Measurements from ENCODE around the gene CCIN.
A peak's percentile ranks its signal among the peaks of the same experiment; 100 is the strongest.

CCIN gene

GRCh38 chr9:36165826-36166167 is 3.4 kb upstream of the CCIN start:
- Mint-ChIP-seq H3K36me3 (ENCODE audit: low read depth) (peaks cover 8% of the 10 kb centered on the region), H3K4me3 (no peak overlapping the region), H3K4me1 (peaks cover 61% of the 10 kb centered on the region), H3K9me3 (no peaks in the 10 kb centered on the region), H3K27me3 (ENCODE audit: low read depth, poor library complexity) (peaks cover 4% of the 10 kb centered on the region), H3K27ac (no peak overlapping the region)
- DNase-seq, result no peak
- TF ChIP-seq, protein P1, sequence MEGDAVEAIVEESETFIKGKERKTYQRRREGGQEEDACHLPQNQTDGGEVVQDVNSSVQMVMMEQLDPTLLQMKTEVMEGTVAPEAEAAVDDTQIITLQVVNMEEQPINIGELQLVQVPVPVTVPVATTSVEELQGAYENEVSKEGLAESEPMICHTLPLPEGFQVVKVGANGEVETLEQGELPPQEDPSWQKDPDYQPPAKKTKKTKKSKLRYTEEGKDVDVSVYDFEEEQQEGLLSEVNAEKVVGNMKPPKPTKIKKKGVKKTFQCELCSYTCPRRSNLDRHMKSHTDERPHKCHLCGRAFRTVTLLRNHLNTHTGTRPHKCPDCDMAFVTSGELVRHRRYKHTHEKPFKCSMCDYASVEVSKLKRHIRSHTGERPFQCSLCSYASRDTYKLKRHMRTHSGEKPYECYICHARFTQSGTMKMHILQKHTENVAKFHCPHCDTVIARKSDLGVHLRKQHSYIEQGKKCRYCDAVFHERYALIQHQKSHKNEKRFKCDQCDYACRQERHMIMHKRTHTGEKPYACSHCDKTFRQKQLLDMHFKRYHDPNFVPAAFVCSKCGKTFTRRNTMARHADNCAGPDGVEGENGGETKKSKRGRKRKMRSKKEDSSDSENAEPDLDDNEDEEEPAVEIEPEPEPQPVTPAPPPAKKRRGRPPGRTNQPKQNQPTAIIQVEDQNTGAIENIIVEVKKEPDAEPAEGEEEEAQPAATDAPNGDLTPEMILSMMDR (IDR thresholded peaks at IDR 0.05), result no peak

DNA sequence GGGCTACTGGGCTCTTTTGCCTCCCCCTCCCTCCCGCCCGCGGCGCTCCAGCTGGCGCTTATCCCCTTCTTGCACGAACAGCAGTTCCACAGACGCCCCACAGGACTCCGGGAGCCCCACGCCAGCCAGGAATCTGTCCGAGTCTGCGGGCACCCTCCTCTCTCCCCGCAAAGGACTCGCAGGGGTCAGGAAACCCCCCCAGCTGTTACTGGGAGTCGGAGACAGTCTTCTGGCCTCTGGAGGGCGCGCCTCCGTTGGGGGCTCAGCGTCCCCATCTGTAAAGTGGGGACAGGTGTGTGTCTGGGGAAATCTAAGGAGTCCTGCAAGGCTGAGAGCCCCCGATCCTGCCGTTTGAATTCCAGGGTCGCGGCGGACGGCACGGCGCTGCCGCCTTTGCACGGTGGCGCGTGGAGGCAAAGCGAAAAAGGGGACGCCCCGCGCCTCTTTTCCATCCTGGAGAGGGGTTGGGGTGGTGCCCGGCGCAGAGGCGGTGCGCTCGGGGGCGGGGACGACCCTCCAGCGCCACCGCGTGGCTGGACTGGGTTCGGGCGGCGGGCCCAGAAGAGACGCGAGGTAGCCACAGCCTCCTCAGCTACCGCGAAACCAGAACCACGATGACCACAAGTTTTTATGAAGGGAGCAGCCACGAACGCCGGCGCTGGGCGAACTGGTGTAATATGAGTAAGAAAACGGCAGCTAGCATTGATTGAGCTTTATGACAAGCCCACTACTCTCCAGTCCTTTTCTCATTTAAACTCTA is 2.8 kb upstream of the CCIN start:
- H3K9me3 Mint-ChIP-seq, result no peaks in the 10 kb centered on the region

DNA sequence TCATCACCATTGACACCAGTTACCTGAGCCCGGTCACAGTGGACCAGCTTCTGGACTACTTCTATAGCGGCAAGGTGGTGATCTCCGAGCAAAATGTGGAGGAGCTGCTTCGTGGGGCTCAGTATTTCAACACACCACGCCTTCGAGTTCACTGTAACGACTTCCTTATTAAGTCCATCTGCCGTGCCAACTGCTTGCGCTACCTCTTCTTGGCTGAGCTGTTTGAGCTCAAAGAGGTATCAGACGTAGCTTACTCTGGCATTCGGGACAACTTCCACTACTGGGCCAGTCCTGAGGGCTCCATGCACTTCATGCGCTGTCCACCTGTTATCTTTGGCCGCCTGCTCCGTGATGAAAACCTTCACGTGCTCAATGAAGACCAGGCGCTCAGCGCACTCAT is 520 bp downstream of the CCIN start:
- DNase-seq, result no peak
- H3K36me3 Mint-ChIP-seq (ENCODE audit: low read depth), result no peaks in the 10 kb centered on the region
- H3K4me3 Mint-ChIP-seq, result no peak overlapping the region
- H3K4me1 Mint-ChIP-seq, result peaks cover 32% of the 10 kb centered on the region
- no peak overlapping the region for H3K27ac Mint-ChIP-seq
- TF ChIP-seq, protein P1 (IDR thresholded peaks at IDR 0.05), result no peak
- no peaks in the 10 kb centered on the region for H3K9me3 Mint-ChIP-seq
- no peaks in the 10 kb centered on the region for H3K27me3 Mint-ChIP-seq (ENCODE audit: low read depth, poor library complexity)

More for the DNA sequence above, 2.8 kb upstream of the CCIN start:
- no peak overlapping the region for H3K27ac Mint-ChIP-seq
- H3K36me3 Mint-ChIP-seq (ENCODE audit: low read depth), result peaks cover 4% of the 10 kb centered on the region
- DNase-seq, result peak; percentile 89
- TF ChIP-seq, protein P1 (IDR thresholded peaks at IDR 0.05), result peak; percentile 93
- H3K4me3 Mint-ChIP-seq, result peak overlapping the region; percentile 48
- peaks cover 55% of the 10 kb centered on the region for H3K4me1 Mint-ChIP-seq
- peaks cover 4% of the 10 kb centered on the region for H3K27me3 Mint-ChIP-seq (ENCODE audit: low read depth, poor library complexity)

DNA sequence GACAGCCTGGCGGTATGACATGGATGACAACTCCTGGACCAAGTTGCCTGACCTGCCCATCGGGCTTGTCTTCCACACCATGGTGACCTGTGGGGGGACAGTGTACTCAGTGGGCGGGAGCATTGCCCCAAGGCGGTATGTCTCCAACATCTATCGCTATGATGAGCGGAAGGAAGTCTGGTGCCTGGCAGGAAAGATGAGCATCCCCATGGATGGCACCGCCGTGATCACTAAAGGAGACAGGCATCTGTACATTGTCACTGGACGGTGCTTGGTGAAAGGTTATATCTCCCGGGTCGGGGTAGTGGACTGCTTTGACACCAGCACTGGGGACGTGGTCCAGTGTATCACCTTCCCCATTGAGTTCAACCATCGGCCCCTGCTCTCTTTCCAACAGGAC is 1.3 kb downstream of the CCIN start:
- Mint-ChIP-seq H3K27me3 (ENCODE audit: low read depth, poor library complexity) (no peaks in the 10 kb centered on the region), H3K27ac (no peak overlapping the region), H3K36me3 (ENCODE audit: low read depth) (no peaks in the 10 kb centered on the region), H3K4me3 (no peak overlapping the region), H3K9me3 (no peaks in the 10 kb centered on the region), H3K4me1 (peaks cover 31% of the 10 kb centered on the region)
- TF ChIP-seq, protein P1 (IDR thresholded peaks at IDR 0.05), result no peak
- DNase-seq, result no peak

- peaks cover 29% of the 10 kb centered on the region for H3K4me1 Mint-ChIP-seq
- H3K36me3 Mint-ChIP-seq (ENCODE audit: low read depth), result no peaks in the 10 kb centered on the region
- TF ChIP-seq, protein P1 (IDR thresholded peaks at IDR 0.05), result no peak
- no peak for DNase-seq
- peaks cover 9% of the 10 kb centered on the region for H3K9me3 Mint-ChIP-seq
- no peak overlapping the region for H3K27ac Mint-ChIP-seq
- H3K4me3 Mint-ChIP-seq, result no peak overlapping the region
- no peaks in the 10 kb centered on the region for H3K27me3 Mint-ChIP-seq (ENCODE audit: low read depth, poor library complexity)
These were observed 4.7 kb downstream of the CCIN start for GRCh38 chr9:36173861-36174260.

GRCh38 chr9:36174271-36174670 is 5.1 kb downstream of the CCIN start:
- Mint-ChIP-seq H3K4me3 (no peak overlapping the region), H3K27ac (no peak overlapping the region), H3K36me3 (ENCODE audit: low read depth) (no peaks in the 10 kb centered on the region), H3K27me3 (ENCODE audit: low read depth, poor library complexity) (no peaks in the 10 kb centered on the region), H3K9me3 (peaks cover 12% of the 10 kb centered on the region), H3K4me1 (peaks cover 25% of the 10 kb centered on the region)
- TF ChIP-seq, protein P1 (IDR thresholded peaks at IDR 0.05), result no peak
- DNase-seq, result no peak

Measured in nephron progenitor cell (in vitro differentiated cells).